ENCODE data around the gene KIF24.
"Not testable (repeated sequence)": the region's sequence is repeated elsewhere in the genome, so short reads cannot be mapped to it uniquely, and the experiment has no call there.

KIF24 gene

DNA sequence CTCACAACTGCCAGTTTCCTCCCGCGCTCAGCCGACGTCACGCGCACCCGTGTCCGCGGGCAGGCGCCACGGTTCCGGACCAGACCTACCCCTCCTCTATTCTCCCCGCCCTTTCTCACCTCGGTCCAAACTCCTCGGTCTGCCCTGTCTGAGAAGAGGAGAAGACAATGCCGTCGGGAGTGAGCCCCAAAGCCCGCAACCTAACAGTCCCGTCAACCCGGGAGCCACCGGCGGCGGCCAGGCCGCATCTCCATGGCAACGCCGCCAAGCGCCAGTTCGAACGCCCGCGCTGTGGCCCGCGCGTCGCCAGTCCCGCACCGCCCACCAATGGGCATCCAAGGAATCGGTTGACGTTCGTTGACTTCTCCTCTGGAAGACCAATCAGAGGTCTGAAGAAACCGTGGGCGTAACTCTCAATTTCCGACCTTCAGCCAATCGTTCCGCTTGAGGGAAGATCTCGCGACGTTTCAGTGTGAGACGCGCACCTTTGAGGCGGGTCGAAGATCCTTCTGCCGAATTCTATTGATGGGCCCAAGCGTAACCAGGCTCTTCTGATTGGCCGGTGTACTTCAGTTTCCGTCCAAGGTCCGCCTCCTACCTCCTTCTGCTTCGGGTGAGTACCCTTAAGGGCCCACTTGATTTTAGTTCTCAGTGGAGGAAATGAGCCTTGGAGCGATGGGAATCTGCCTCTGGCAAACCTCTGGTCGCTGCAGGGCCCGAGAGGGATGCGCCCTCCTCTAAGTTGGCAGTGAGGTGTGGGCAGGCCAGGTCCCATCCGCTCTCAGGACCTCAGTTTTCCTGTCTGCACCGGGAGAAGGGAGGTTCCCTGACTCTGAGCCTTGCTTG is at the start of gene KIF24, which contains the start of gene NUDT2:
Gene KIF24 (minus strand): TSS at position 282 of the 846 bp plus-strand sequence. CDS start 17,922 bp downstream, outside the sequence.
Gene NUDT2 (plus strand): TSS at position 583 of the 846 bp plus-strand sequence. CDS start 9,471 bp downstream, outside the sequence.
- DNase-seq = peak; percentile 91 to 97

- DNase-seq = no peak
Observed at GRCh38 chr9:34378376-34379060, 49.5 kb upstream of the KIF24 start.

DNA sequence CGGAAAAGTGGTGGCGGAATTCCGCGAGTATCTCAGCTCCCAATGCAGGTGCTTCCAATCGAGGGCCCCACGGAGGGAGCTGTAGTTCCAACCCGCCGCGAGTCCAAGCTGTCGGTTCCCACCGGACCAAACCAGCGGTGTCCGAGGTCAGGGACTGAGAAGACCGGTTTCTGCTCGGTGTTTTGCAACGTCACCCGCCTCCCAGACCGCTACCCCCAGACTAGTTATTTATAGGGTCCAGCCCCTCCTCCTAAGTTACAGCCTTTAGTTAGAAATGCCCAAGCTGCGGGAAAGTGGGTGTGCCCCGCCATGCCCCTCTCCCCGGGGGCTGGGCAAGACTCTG is 48.3 kb upstream of the KIF24 start:
- no peak for DNase-seq

- DNase-seq = peak; percentile 66 to 90
Observed at GRCh38 chr9:34376596-34377403, 47.7 kb upstream of the KIF24 start, which contains the start of gene MYORG. Gene MYORG (minus strand): TSS chr9:34376898. CDS start chr9:34372943, 3,955 bp downstream.

- peak in 1 of 2 experiments; percentile 24 for DNase-seq
Observed at GRCh38 chr9:34375901-34376595, 47.0 kb upstream of the KIF24 start.

DNA sequence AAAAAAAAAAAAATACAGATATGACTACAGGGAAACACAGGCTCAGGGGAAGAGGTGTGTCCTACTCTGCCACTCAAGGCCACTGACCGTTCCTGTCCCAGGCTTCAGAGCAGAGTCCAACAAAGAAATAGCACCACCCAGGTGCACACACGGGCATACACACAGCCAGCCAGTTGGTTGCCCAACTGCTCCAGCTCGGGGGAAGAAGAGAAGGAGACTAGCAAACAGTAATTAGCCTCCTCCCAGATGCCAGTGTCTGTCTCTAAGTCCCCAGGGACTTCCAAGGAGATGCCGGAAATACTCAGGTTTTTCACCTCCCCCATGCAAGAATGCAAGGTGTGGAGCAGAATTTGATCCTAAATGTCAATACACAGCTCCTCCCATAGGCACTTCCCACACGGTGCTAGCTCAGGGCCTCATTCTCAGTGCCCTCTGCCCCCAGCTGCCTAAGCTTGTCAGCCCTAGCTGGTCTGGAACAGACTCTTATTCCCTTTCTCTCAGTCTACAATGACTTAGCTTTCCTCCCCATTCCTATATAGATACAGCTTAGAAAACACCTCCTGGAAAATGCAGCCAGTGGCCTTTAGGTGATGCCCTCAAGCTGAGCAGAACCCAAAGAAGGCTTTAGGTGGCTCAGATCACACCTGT is 46.0 kb upstream of the KIF24 start:
- DNase-seq = no peak

- DNase-seq = no peak
Observed at GRCh38 chr9:34374339-34374738, 45.3 kb upstream of the KIF24 start.

- no peak for DNase-seq
Observed at GRCh38 chr9:34373749-34374148, 44.7 kb upstream of the KIF24 start.

GRCh38 chr9:34372467-34373011 is 43.5 kb upstream of the KIF24 start:
- no peak for DNase-seq

DNA sequence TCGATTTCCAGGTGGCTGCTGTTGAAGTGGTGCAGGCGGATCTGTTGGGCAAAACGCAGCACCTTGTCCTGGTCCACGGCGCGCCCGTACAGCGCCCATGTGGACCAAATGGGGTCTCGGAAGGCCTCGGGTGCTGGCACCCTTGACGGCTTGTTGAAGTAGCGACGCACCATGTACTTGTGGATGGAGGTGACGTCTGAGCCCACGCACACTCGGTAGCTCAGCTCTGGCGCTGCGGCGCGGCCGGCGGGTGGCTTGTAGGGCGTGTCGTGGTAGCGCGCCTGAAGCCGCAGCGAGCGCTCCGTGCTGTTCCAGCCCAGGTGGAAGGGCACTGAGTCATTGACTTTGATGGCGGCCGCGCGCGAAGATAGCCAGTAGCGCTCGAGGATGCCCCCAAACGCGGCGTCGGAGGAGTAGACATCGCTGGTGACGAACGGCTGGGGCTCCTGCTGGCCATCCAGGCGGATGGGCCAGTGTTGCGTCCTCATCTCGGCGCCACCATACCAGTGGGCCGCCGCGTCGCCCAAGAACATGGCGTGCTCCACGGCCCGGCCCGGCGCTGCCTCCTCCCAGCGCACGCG is 42.9 kb upstream of the KIF24 start:
- no peak for DNase-seq

DNA sequence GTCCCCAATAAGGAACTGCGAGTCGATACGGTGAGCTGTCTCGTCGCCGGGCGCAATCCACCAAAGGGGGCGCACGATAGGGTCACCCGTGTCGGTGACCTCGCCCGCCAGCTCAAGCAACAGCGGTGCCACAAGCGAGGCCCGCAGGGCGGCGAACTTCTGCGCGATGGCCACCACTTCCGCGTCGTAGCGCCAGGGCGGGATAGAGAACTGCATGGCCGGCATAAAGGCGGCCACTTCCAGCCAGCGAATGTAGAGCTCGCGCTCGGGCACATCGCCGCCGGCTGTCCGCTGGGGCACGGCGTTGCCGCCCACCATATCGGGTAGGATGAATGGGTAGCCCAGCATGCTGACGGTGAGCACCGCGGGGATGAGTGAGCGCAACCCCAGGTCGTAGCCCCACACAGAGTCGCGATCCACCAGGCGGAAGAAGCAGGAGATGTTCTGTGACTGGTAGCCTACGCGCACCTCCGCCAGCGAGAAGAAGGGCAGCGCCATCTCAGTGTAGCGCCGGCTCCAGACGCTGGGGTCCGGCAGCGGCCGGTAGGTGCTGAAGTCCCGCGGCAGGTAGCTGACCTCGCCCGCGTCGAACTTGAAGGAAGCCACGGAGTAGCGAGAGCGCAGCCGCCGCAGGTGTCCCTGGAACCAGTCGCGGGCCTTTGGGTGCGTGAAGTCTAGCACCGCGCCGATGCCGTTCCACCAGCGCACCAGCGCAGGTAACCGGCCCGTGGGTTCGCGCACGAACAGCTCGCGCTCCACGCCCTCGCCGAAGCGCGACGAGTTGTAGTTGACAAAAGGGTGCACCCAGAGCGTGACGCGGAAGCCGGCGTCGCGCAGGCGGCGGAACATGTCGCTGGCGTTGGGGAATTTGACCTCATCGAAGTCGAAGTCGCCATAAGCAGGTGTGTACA is 42.2 kb upstream of the KIF24 start:
- no peak for DNase-seq

DNA sequence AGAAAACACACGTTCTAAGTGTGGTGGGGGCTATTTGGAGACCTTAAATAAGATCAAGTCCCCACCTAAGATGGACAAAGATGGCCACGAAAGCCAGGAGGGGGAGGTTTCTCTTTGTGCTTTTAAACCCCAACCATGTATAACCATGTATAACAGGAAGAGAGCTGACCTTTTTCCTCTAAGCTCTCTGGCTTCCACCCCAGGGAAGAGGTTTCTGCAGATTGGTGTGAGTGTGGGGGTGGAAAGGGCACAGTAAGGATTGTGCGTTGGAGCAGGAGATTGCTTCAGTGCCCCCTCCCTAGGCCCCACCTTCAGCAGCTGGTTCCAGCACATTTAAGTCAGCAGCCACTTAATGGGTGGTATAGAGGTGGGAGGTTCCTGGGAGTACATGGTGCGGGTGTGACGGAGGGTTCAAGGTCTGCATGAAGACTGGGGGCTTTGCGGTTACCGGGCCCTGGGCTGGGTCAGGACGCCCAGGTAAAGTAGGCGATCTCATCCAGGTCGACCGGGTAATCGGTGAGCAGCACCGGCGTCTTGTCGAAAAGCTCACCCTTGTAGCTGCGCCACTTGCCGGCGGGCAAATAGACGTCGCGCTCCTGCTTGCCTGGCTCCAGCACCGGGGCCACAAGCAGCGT is 41.4 kb upstream of the KIF24 start:
- DNase-seq = no peak

DNA sequence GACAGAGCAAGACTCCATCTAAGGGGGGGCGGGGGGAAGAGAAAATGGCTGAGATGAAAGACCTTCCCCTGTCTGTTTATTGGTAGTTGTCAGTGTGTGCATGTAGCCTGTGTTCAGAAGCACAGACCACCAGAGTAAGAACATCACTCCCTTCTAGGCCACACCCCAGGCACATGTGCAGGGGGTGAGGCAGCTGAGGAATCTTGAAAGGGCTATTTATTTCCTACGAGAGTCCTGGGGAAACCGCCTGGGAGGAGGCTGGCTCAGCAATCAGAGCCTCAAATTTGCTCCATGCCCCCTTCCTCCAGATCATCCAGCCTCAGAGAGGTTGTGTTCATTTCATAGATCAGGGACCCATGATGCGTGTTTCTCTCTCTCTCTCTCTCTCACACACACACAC is 40.6 kb upstream of the KIF24 start:
- no peak for DNase-seq

GRCh38 chr9:34368796-34369195 is 39.7 kb upstream of the KIF24 start:
- DNase-seq = not testable (repeated sequence)

DNA sequence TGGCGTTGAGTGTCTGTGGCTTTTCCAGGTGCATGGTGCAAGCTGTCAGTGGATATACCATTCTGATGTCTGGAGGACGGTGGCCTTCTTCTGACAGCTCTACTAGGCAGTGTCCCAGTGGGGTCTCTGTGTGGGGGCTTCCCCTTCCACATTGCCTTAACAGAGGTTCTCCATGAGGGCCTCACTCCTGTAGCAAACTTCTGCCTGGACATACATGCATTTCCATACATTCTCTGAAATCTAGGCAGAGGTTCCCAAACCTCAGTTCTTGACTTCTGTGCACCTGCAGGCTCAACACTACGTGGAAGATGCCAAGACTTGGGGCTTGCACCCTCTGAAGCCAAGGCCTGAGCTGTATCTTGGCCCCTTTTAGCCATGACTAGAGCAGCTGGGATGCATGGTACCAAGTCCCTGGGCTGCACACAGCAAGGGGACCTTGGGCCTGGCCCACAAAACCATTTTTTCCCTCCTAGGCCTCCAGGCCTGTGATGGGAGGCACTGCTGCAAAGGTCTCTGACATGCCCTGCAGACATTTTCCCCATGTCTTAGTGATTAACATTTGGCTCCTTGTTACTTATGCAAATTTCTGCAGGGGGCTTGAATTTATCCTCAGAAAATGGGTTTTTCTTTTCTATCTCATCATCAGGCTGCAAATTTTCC is 38.8 kb upstream of the KIF24 start:
- DNase-seq = not testable (repeated sequence)

- DNase-seq = no peak
Observed at GRCh38 chr9:34366365-34366764, 37.3 kb upstream of the KIF24 start.

- DNase-seq = no peak
Observed at GRCh38 chr9:34365282-34365681, 36.2 kb upstream of the KIF24 start.

- DNase-seq = no peak
Observed at GRCh38 chr9:34363619-34364351, 34.7 kb upstream of the KIF24 start.

All from cerebellar nuclear complex (tissue), 1 donor.